Measurements from ENCODE around the gene A1BG.

DNA sequence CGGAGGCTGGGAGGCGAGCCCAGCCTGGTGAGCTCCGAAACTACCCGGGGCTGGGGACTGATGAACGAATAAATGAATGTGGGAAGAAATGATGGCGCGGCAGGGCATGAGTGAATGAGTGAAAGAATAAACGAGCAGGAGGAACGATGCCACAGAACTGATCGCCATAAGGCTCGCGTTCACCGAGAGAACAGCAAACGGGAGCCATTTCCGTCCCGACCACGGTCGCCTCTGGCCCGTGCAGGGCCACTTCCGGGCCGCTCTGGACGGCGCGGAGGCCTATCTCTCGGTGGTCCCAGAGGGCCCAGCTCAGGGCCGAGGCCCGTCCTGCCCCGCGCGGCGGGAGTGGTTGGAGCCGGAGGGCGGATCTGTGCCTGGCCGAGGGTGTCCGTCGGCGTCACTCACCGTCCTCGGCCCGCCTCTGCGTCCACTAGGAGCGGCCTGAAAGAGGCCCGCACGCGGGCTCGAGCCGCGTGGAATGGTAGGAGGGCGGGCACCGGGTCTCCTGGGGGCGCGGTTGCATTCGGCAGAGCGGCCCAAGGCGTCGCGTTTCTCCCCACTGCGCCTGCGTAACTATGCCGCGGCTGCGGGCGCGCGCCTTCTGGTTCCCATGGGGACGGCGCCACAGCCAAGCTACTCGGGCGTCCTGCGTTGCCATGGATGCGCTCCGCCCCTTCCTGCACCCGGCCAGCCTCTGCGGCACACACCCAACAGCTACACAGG lies 9.1 kb upstream of the A1BG start, which contains the start of gene ZNF497:
- TF ChIP-seq POLR2AphosphoS5 (IDR thresholded peaks at IDR 0.05; ENCODE audit: low read depth, low read length) (peak; percentile 64; the same call in 1 of the 2 replicates), POLR2A (IDR thresholded peaks at IDR 0.05; ENCODE audit: low read depth, low read length) (peak; percentile 84), TAF1 (IDR thresholded peaks at IDR 0.05; ENCODE audit: low read depth, low read length) (peak; percentile 75; the same call in 1 of the 2 replicates), SPI1 (IDR thresholded peaks at IDR 0.05; ENCODE audit: low read depth, low read length) (no peak), POU2F2 (IDR thresholded peaks at IDR 0.05; ENCODE audit: low read depth, low read length) (0 out of 2 replicates have a peak, but pooled peaks have one; percentile 34), PAX5 (IDR thresholded peaks at IDR 0.05; ENCODE audit: insufficient read depth, low read length, severe bottlenecking) (no peak)
